ENCODE data around the gene NYNRIN. TPM values are rescaled to one million over a fixed set of nuclear protein-coding genes. Genes with fewer than 3 reads are reported as not detected.

Gene NYNRIN
- total and polyA plus RNA-seq, 2 donors (not counting 3 experiments of a cell fraction or from before 2014, with no cell fraction given): 37.2 to 42.8 TPM

DNA sequence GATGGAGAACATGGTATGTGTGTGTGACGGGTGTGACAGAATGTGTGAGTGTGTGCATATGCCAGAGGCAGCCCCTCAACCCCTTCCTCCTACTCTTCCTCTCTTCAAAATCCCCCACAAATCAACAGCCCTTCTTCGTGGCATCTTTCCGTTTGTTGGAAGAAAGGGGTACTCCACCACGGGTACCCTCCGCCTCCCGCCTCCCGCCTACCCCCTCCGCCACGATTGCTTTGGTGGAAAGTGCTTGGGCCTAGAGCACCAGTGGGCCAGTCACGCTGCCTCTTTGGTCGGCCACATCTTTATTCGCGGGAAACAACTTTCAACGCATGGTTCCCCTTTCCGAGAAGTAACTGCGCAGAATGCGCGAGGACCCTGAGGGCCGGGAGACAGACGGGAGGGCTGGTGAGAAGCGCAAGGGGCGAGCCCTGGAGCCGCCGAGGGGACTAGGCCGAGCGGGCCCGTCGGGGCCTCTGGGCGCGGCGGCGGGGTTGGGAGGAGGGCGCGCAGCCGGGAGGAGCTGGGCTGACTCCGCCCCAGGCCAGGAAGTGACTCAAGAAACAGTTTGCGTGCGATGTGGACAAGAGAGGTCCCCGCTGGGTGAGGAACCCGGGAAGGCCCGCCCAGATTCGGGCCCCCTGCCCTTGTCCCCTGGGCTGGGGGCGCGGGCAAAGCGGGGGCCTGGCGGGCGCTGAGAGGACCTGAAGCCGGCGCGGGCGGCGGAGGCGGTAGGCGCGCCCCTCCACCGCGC is 30.8 kb downstream of the NYNRIN start, which contains the start of the genes CBLN3 and KHNYN:
Gene CBLN3, minus strand, starts transcription at position 274 of the 748 bp plus-strand sequence. CDS start 614 bp downstream, outside the sequence.
Gene KHNYN, plus strand, starts transcription at position 560 of the 748 bp plus-strand sequence. CDS start 777 bp downstream, outside the sequence.
- Histone ChIP-seq H3K9ac (replicated peaks; ENCODE audit: extremely low read depth, insufficient read depth, low read length) (peak within 1 kb of the TSS; percentile 95), H3K27ac (ENCODE audit: insufficient read depth, low read depth, low read length) (peak within 1 kb of the TSS; percentile 94), H4K20me1 (replicated peaks; ENCODE audit: control insufficient read depth, extremely low read depth, insufficient read depth, low read length) (no peaks in the 10 kb centered on the region), H3K9me1 (replicated peaks; ENCODE audit: control insufficient read depth, extremely low read depth, insufficient read depth, low read length) (no peaks in the 10 kb centered on the region), H3K36me3 (ENCODE audit: control insufficient read depth in 2 of 2, extremely low read depth in 1 of 2, insufficient read depth in 2 of 2, low read length in 2 of 2) (peaks cover 7 to 14% of the 10 kb centered on the region in 2 experiments), H3K4me1 (ENCODE audit: control insufficient read depth, extremely low read depth, insufficient read depth, low read length) (peaks cover 59% of the 10 kb centered on the region), H3K4me3 (replicated peaks in 1 of 3; ENCODE audit: insufficient read depth in 1 of 3, low read depth in 1 of 3, low read length in 3 of 3) (peak within 1 kb of the TSS; percentile 78 to 89 (median 85)), H2AFZ (ENCODE audit: low read depth, low read length) (peak within 1 kb of the TSS; percentile 38), H3K27me3 (ENCODE audit: control insufficient read depth in 2 of 2, insufficient read depth in 2 of 2, low read length in 2 of 2) (no peaks in the 10 kb centered on the region), H3K4me2 (ENCODE audit: insufficient read depth, low read length) (peak within 1 kb of the TSS; percentile 87), H3K79me2 (ENCODE audit: control insufficient read depth, insufficient read depth, low read length) (peaks cover 23% of the 10 kb centered on the region), H3K9me3 (replicated peaks; ENCODE audit: control insufficient read depth, insufficient read depth, low read length) (no peaks in the 10 kb centered on the region)
- peak; percentile 87 for FAIRE-seq
- peak; percentile 88 for DNase-seq (ENCODE audit: low read depth, low spot score)
- POLR2A ChIA-PET: interaction anchor here (0.6 to 3.2 kb wide), 6 partner anchors 11 to 96 kb away, joined by 4 to 36 read pairs (median 4); partner anchors contain the start of gene SDR39U1
- TSS peak; percentile 20 for BruUV-seq (replicated peaks)
- CTCF ChIA-PET: interaction anchor here (1.1 to 10.2 kb wide), 5 partner anchors 15 to 132 kb away, joined by 4 to 811 read pairs (median 32); partner anchors contain the start of genes ADCY4, CIDEB and RIPK3
- dilution Hi-C loops (cut with MboI; ENCODE audit: extremely low pct_ligation_motif_present, low sequenced_read_pairs): no loop called here
- intact Hi-C loops (cut with micrococcal nuclease): loop anchor here (5.0 kb wide), 1 partner anchor 282 kb away; the partner anchor contains the start of genes PSME2 and RNF31
- TF ChIP-seq POLR2AphosphoS5 (IDR thresholded peaks at IDR 0.05; ENCODE audit: insufficient read depth, low read depth, low read length): peak; percentile 91
- TF ChIP-seq POLR2A (IDR thresholded peaks at IDR 0.05; ENCODE audit: low read depth, low read length): no peak
- peak; percentile 61 for TF ChIP-seq FOS (IDR thresholded peaks at IDR 0.05; ENCODE audit: borderline replicate concordance, insufficient read depth, low read length)

DNA sequence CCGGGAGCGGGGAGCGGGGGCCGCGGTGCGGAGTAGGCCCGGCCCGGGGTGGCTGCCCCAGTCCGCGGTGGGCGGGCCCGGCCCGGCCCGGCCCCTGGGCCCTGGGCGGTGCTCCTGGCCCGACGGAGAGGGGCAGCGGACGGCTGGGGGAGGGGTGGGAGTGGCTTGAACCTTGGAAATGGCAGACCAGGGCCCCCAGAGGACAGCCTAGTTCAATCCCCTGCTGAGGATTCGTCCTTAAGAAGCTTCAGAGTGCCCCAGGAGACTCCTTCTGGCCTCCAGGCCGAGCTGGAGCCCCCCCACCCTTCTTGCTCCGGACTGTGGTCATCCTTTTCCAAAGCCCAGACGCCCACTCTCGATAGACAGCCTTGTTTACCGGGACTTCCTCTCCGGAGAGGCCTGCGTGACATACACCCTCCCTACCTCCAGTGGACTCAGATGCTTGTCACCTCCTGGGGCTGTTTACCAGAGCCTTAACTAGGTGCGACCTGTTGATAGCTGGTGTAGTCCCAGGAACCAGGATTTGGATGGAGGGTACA is 31.4 kb downstream of the NYNRIN start:
- dilution Hi-C loops (cut with MboI; ENCODE audit: extremely low pct_ligation_motif_present, low sequenced_read_pairs) (no loop called here), intact Hi-C loops (cut with micrococcal nuclease) (loop anchor here (5.0 kb wide), 1 partner anchor 283 kb away; the partner anchor contains the start of genes PSME2 and RNF31)
- ChIA-PET CTCF (interaction anchor here (0.9 to 10.2 kb wide), 15 partner anchors 12 to 188 kb away, joined by 3 to 811 read pairs (median 19); partner anchors contain the start of genes ADCY4, CIDEB, NFATC4 and RIPK3), POLR2A (interaction anchor here (0.7 to 3.2 kb wide), 5 partner anchors 12 to 97 kb away, joined by 4 to 36 read pairs (median 5); partner anchors contain the start of gene SDR39U1)
- Histone ChIP-seq H3K9ac (replicated peaks; ENCODE audit: extremely low read depth, insufficient read depth, low read length) (peak overlapping the region; percentile 95), H3K27me3 (ENCODE audit: control insufficient read depth in 2 of 2, insufficient read depth in 2 of 2, low read length in 2 of 2) (no peaks in the 10 kb centered on the region), H3K36me3 (ENCODE audit: control insufficient read depth in 2 of 2, extremely low read depth in 1 of 2, insufficient read depth in 2 of 2, low read length in 2 of 2) (peaks cover 7 to 14% of the 10 kb centered on the region in 2 experiments), H3K9me1 (replicated peaks; ENCODE audit: control insufficient read depth, extremely low read depth, insufficient read depth, low read length) (no peaks in the 10 kb centered on the region), H3K27ac (ENCODE audit: insufficient read depth, low read depth, low read length) (peak overlapping the region; percentile 94), H3K79me2 (ENCODE audit: control insufficient read depth, insufficient read depth, low read length) (peaks cover 23% of the 10 kb centered on the region), H3K9me3 (replicated peaks; ENCODE audit: control insufficient read depth, insufficient read depth, low read length) (no peaks in the 10 kb centered on the region), H3K4me3 (replicated peaks in 1 of 3; ENCODE audit: insufficient read depth in 1 of 3, low read depth in 1 of 3, low read length in 3 of 3) (peak overlapping the region; percentile 78 to 89 (median 85)), H3K4me1 (ENCODE audit: control insufficient read depth, extremely low read depth, insufficient read depth, low read length) (peaks cover 52% of the 10 kb centered on the region), H2AFZ (ENCODE audit: low read depth, low read length) (no peak overlapping the region), H3K4me2 (ENCODE audit: insufficient read depth, low read length) (peak overlapping the region; percentile 87), H4K20me1 (replicated peaks; ENCODE audit: control insufficient read depth, extremely low read depth, insufficient read depth, low read length) (no peaks in the 10 kb centered on the region)
- FAIRE-seq (peak; percentile 63), DNase-seq (ENCODE audit: low read depth, low spot score) (peak; percentile 75)
- TF ChIP-seq POLR2A (IDR thresholded peaks at IDR 0.05; ENCODE audit: low read depth, low read length) (peak; percentile 92), MYC (IDR thresholded peaks at IDR 0.05; ENCODE audit: low read depth, low read length) (no peak), FOS (IDR thresholded peaks at IDR 0.05; ENCODE audit: borderline replicate concordance, insufficient read depth, low read length) (no peak), JUN (IDR thresholded peaks at IDR 0.05; ENCODE audit: borderline replicate concordance, insufficient read depth, insufficient read length, low read depth) (no peak), EZH2 (IDR thresholded peaks at IDR 0.05; ENCODE audit: borderline replicate concordance, low read depth, low read length, severe bottlenecking) (no peak), POLR2AphosphoS5 (IDR thresholded peaks at IDR 0.05; ENCODE audit: insufficient read depth, low read depth, low read length) (peak; percentile 76), GATA2 (IDR thresholded peaks at IDR 0.05; ENCODE audit: insufficient read depth, insufficient read length, low read depth, low read length) (no peak)
- TF ChIP-seq, protein P1, sequence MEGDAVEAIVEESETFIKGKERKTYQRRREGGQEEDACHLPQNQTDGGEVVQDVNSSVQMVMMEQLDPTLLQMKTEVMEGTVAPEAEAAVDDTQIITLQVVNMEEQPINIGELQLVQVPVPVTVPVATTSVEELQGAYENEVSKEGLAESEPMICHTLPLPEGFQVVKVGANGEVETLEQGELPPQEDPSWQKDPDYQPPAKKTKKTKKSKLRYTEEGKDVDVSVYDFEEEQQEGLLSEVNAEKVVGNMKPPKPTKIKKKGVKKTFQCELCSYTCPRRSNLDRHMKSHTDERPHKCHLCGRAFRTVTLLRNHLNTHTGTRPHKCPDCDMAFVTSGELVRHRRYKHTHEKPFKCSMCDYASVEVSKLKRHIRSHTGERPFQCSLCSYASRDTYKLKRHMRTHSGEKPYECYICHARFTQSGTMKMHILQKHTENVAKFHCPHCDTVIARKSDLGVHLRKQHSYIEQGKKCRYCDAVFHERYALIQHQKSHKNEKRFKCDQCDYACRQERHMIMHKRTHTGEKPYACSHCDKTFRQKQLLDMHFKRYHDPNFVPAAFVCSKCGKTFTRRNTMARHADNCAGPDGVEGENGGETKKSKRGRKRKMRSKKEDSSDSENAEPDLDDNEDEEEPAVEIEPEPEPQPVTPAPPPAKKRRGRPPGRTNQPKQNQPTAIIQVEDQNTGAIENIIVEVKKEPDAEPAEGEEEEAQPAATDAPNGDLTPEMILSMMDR (IDR thresholded peaks at IDR 0.05; ENCODE audit: extremely low read depth in 1 of 2, insufficient read depth in 1 of 2, low read depth in 1 of 2, low read length in 2 of 2): no peak
- TF ChIP-seq, protein P2, sequence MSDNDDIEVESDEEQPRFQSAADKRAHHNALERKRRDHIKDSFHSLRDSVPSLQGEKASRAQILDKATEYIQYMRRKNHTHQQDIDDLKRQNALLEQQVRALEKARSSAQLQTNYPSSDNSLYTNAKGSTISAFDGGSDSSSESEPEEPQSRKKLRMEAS (IDR thresholded peaks at IDR 0.05; ENCODE audit: insufficient read depth, insufficient read length): no peak
- no TSS peak for BruUV-seq (replicated peaks)

Measured in endothelial cell of umbilical vein (primary cell).